ENCODE measurements around the gene CIITA. TPM values are rescaled to one million over a fixed set of nuclear protein-coding genes. Genes with fewer than 3 reads are reported as not detected.

CIITA gene
- total RNA-seq, 1 experiment from 2014 or later = 0.26 TPM

GRCh38 chr16:10954903-10955302, 77.9 kb downstream of the CIITA start (continued):
- TF ChIP-seq, protein P1, sequence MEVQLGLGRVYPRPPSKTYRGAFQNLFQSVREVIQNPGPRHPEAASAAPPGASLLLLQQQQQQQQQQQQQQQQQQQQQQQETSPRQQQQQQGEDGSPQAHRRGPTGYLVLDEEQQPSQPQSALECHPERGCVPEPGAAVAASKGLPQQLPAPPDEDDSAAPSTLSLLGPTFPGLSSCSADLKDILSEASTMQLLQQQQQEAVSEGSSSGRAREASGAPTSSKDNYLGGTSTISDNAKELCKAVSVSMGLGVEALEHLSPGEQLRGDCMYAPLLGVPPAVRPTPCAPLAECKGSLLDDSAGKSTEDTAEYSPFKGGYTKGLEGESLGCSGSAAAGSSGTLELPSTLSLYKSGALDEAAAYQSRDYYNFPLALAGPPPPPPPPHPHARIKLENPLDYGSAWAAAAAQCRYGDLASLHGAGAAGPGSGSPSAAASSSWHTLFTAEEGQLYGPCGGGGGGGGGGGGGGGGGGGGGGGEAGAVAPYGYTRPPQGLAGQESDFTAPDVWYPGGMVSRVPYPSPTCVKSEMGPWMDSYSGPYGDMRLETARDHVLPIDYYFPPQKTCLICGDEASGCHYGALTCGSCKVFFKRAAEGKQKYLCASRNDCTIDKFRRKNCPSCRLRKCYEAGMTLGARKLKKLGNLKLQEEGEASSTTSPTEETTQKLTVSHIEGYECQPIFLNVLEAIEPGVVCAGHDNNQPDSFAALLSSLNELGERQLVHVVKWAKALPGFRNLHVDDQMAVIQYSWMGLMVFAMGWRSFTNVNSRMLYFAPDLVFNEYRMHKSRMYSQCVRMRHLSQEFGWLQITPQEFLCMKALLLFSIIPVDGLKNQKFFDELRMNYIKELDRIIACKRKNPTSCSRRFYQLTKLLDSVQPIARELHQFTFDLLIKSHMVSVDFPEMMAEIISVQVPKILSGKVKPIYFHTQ (CRISPR knock-in tag; IDR thresholded peaks at IDR 0.05) = no peak
- TF ChIP-seq CREM (CRISPR knock-in tag; IDR thresholded peaks at IDR 0.05) (no peak), ZNF121 (CRISPR knock-in tag; IDR thresholded peaks at IDR 0.05) (no peak), ZNF138 (CRISPR knock-in tag; conservative IDR thresholded peaks at IDR 0.05) (no peak), ELF4 (CRISPR knock-in tag; IDR thresholded peaks at IDR 0.05; ENCODE audit: low read depth) (no peak), NR1H2 (CRISPR knock-in tag; IDR thresholded peaks at IDR 0.05) (no peak), ERG (CRISPR knock-in tag; IDR thresholded peaks at IDR 0.05) (no peak), ATF3 (CRISPR knock-in tag; conservative IDR thresholded peaks at IDR 0.05) (no peak), TEAD1 (CRISPR knock-in tag; IDR thresholded peaks at IDR 0.05) (no peak)
- TF ChIP-seq, protein P2, sequence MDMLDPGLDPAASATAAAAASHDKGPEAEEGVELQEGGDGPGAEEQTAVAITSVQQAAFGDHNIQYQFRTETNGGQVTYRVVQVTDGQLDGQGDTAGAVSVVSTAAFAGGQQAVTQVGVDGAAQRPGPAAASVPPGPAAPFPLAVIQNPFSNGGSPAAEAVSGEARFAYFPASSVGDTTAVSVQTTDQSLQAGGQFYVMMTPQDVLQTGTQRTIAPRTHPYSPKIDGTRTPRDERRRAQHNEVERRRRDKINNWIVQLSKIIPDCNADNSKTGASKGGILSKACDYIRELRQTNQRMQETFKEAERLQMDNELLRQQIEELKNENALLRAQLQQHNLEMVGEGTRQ (CRISPR knock-in tag; IDR thresholded peaks at IDR 0.05) = no peak
- TF ChIP-seq, protein P3, sequence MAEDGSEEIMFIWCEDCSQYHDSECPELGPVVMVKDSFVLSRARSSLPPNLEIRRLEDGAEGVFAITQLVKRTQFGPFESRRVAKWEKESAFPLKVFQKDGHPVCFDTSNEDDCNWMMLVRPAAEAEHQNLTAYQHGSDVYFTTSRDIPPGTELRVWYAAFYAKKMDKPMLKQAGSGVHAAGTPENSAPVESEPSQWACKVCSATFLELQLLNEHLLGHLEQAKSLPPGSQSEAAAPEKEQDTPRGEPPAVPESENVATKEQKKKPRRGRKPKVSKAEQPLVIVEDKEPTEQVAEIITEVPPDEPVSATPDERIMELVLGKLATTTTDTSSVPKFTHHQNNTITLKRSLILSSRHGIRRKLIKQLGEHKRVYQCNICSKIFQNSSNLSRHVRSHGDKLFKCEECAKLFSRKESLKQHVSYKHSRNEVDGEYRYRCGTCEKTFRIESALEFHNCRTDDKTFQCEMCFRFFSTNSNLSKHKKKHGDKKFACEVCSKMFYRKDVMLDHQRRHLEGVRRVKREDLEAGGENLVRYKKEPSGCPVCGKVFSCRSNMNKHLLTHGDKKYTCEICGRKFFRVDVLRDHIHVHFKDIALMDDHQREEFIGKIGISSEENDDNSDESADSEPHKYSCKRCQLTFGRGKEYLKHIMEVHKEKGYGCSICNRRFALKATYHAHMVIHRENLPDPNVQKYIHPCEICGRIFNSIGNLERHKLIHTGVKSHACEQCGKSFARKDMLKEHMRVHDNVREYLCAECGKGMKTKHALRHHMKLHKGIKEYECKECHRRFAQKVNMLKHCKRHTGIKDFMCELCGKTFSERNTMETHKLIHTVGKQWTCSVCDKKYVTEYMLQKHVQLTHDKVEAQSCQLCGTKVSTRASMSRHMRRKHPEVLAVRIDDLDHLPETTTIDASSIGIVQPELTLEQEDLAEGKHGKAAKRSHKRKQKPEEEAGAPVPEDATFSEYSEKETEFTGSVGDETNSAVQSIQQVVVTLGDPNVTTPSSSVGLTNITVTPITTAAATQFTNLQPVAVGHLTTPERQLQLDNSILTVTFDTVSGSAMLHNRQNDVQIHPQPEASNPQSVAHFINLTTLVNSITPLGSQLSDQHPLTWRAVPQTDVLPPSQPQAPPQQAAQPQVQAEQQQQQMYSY (CRISPR knock-in tag; IDR thresholded peaks at IDR 0.05) = no peak
- TF ChIP-seq, protein P4, sequence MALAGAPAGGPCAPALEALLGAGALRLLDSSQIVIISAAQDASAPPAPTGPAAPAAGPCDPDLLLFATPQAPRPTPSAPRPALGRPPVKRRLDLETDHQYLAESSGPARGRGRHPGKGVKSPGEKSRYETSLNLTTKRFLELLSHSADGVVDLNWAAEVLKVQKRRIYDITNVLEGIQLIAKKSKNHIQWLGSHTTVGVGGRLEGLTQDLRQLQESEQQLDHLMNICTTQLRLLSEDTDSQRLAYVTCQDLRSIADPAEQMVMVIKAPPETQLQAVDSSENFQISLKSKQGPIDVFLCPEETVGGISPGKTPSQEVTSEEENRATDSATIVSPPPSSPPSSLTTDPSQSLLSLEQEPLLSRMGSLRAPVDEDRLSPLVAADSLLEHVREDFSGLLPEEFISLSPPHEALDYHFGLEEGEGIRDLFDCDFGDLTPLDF (CRISPR knock-in tag; IDR thresholded peaks at IDR 0.05) = no peak

DNA sequence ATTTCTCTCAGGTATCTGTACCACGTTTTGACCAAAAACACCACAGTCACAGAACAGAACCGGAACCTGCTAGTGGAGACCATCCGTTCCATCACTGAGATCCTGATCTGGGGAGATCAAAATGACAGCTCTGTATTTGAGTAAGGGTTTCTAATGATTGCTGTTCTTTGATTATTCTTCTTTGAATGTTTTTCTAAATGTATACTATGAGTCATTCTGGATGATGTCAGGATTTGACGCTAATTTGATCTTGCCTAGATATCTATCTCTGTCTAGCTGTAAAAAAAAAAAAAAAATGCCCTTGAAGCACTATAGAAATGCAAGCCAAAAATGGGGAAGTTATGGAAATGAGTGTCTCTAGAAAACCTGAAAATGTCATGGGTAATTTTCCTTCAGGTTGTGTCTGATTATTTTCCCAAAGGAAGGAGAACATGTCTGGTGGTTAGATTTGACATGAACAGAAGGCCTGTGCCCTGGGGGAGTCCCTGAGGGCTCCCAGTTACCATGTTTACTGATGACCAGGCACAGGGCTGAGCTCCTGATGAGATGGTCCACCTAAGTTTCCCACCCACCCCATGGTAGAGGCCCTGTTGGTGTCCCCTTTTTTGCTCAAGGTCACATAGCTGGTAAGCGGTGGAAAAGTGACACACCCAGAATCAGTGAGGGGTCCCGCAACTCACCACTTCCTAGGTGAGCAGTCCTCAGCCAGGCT, 80.9 kb downstream of the CIITA start:
- no peak for DNase-seq (ENCODE audit: low spot score)
- no peaks in the 10 kb centered on the region for H3K9me3 Mint-ChIP-seq
- ChIA-PET CTCF (no interaction called here), POLR2A (no interaction called here)
- H3K4me3 Mint-ChIP-seq = no peak overlapping the region
- H3K36me3 Mint-ChIP-seq = peaks cover 11% of the 10 kb centered on the region
- H3K27ac Mint-ChIP-seq = no peak overlapping the region
- peaks cover 4% of the 10 kb centered on the region; the same call in 1 of the 2 replicates for H3K4me1 Mint-ChIP-seq
- TF ChIP-seq ZNF671 (CRISPR knock-in tag; IDR thresholded peaks at IDR 0.05) (no peak), TEAD4 (CRISPR knock-in tag; IDR thresholded peaks at IDR 0.05) (no peak), ZNF423 (CRISPR knock-in tag; IDR thresholded peaks at IDR 0.05) (no peak)
- TF ChIP-seq, protein P5, sequence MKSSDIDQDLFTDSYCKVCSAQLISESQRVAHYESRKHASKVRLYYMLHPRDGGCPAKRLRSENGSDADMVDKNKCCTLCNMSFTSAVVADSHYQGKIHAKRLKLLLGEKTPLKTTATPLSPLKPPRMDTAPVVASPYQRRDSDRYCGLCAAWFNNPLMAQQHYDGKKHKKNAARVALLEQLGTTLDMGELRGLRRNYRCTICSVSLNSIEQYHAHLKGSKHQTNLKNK (CRISPR knock-in tag; IDR thresholded peaks at IDR 0.05) = no peak
- no peaks in the 10 kb centered on the region for H3K27me3 Mint-ChIP-seq (ENCODE audit: low read depth)
- ATAC-seq = no peak
